Lower leg skin (tissue), 4 donors: ENCODE measurements around the gene POU2AF3. TPM values are rescaled to one million over a fixed set of nuclear protein-coding genes. Genes with fewer than 3 reads are reported as not detected.

Experiments used
- DNase-seq, 2 donors: peaks; one replicate each; pipeline ENCODE4 v3.0.0-alpha.2; 2019; ENCODE audit warnings: low spot score in 2 of 2
- H3K4me3 ChIP-seq: fragments of 200-600 bp; sonication (generic); 2 replicates; pipeline ENCODE4 v1.5.1; 2017; ENCODE audit warnings: mild to moderate bottlenecking, low read depth; ENCODE audit not compliant: poor library complexity, severe bottlenecking
- CTCF ChIP-seq, 3 donors: fragments of 450-650 bp; IDR thresholded peaks; one replicate each; pipeline ENCODE4 v1.5.1; 2016; ENCODE audit warnings: antibody characterized with exemption in 3 of 3, mild to moderate bottlenecking in 3 of 3, moderate library complexity in 2 of 3
- POLR2A ChIP-seq, 2 donors: fragments of 450-650 bp; IDR thresholded peaks; one replicate each; pipeline ENCODE4 v1.6.1; 2016 to 2017; ENCODE audit warnings: antibody characterized with exemption in 2 of 2, mild to moderate bottlenecking in 1 of 2, moderate library complexity in 1 of 2
- WGBS, 2 donors: methylation state at CpG; one replicate each; pipeline ENCODE4 v1.1.5; 2018; 5-methylcytosine and 5-hydroxymethylcytosine counted together
- intact Hi-C: fragments of 100-400 bp; cut with DNase I; formaldehyde crosslinking; loops from one replicate; pipeline ENCODE4 v1.15.0; 2023; ENCODE audit warnings: low total_unique reads
- total RNA-seq, 4 donors: library from RNA; depleted of rRNA; stranded (reverse); fragments of >200 nt; gene quantifications; one replicate each; pipeline ENCODE4 v1.1.0, GENCODE V29; 2016

Gene POU2AF3
- total RNA-seq, 4 donors from 2014 or later: not detected

- intact Hi-C loops: no loop called here
- no peak for DNase-seq
- TF ChIP-seq POLR2A (IDR thresholded peaks at IDR 0.05) (no peak), CTCF (IDR thresholded peaks at IDR 0.05) (no peak)
- no peak overlapping the region for H3K4me3 ChIP-seq
Measured at GRCh38 chr11:111339758-111340388, 41.5 kb downstream of the POU2AF3 start.

- intact Hi-C loops: no loop called here
- no peak overlapping the region for H3K4me3 ChIP-seq
- WGBS, 2 donors: 70 to 88% methylated on average over 3 of the region's 3 CpGs
- DNase-seq: no peak
- TF ChIP-seq CTCF (IDR thresholded peaks at IDR 0.05) (no peak), POLR2A (IDR thresholded peaks at IDR 0.05) (no peak)
Measured at GRCh38 chr11:111342329-111342728, 44.0 kb downstream of the POU2AF3 start.

- intact Hi-C loops: no loop called here
- peak in 1 of 2 donors; percentile 59 for DNase-seq
- no peak for TF ChIP-seq POLR2A (IDR thresholded peaks at IDR 0.05)
- TF ChIP-seq CTCF (IDR thresholded peaks at IDR 0.05): no peak
- WGBS, 2 donors: 30 to 42% methylated on average over 3 of the region's 3 CpGs
- H3K4me3 ChIP-seq: no peak overlapping the region
Measured at GRCh38 chr11:111344032-111344431, 45.7 kb downstream of the POU2AF3 start.

DNA sequence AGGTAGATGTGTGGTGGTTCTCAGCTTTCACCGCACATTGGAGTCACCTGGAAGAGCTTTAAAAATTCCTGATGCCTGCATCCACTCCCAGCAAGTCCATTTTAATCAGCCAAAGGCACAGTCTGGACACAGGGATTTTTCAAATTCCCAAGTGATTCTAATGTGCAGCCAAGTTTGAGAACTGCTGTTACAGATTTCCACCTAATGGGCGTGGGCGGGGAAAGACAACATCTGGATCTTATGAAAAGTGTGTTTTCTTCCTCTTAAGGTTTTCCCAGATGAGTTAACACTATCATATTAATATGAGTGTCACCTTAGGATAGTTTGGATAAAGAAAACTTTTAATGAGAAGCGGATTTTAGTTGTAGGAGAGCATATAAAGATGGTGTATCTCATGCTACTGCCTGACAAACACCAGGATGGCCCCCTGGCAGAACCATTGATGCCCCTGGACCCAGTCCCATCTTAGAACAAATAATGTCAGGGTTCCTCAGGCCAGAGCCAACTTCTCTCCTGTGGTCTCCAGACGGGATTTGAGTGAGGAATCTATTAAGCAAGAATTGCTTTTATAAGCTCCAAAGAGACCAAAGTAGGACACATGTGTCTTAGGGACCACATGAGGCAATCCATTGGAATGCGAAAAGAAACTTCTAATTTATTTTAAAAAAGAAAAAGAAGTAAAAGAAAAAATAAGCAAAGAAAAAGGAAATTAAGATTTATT, 48.8 kb downstream of the POU2AF3 start:
- H3K4me3 ChIP-seq: no peak overlapping the region
- intact Hi-C loops: no loop called here
- TF ChIP-seq POLR2A (IDR thresholded peaks at IDR 0.05) (no peak), CTCF (IDR thresholded peaks at IDR 0.05) (no peak)
- 58 to 77% methylated on average over 6 of the region's 6 CpGs for WGBS, 2 donors
- DNase-seq: peak; percentile 15 to 62

GRCh38 chr11:111347723-111348115, 49.4 kb downstream of the POU2AF3 start:
- 57 to 76% methylated on average over 3 of the region's 3 CpGs for WGBS, 2 donors
- peak; percentile 14 to 59 for DNase-seq
- intact Hi-C loops: no loop called here

More at GRCh38 chr11:111347723-111348115, 49.4 kb downstream of the POU2AF3 start:
- no peak overlapping the region for H3K4me3 ChIP-seq
- no peak for TF ChIP-seq CTCF (IDR thresholded peaks at IDR 0.05)
